GM12872 (cell line): Measurements from ENCODE around the gene LRGUK.

Source experiments
- TF ChIP-seq, protein P1 (sequence below): IDR thresholded peaks from 3 replicates; pipeline ENCODE4 v1.5.1; 2011; ENCODE audit warnings: low read depth, mild to moderate bottlenecking, low read length, moderate library complexity; ENCODE audit not compliant: insufficient read depth

LRGUK gene

GRCh38 chr7:134254311-134254710 is 127.2 kb downstream of the LRGUK start:
- TF ChIP-seq, protein P1, sequence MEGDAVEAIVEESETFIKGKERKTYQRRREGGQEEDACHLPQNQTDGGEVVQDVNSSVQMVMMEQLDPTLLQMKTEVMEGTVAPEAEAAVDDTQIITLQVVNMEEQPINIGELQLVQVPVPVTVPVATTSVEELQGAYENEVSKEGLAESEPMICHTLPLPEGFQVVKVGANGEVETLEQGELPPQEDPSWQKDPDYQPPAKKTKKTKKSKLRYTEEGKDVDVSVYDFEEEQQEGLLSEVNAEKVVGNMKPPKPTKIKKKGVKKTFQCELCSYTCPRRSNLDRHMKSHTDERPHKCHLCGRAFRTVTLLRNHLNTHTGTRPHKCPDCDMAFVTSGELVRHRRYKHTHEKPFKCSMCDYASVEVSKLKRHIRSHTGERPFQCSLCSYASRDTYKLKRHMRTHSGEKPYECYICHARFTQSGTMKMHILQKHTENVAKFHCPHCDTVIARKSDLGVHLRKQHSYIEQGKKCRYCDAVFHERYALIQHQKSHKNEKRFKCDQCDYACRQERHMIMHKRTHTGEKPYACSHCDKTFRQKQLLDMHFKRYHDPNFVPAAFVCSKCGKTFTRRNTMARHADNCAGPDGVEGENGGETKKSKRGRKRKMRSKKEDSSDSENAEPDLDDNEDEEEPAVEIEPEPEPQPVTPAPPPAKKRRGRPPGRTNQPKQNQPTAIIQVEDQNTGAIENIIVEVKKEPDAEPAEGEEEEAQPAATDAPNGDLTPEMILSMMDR = no peak

DNA sequence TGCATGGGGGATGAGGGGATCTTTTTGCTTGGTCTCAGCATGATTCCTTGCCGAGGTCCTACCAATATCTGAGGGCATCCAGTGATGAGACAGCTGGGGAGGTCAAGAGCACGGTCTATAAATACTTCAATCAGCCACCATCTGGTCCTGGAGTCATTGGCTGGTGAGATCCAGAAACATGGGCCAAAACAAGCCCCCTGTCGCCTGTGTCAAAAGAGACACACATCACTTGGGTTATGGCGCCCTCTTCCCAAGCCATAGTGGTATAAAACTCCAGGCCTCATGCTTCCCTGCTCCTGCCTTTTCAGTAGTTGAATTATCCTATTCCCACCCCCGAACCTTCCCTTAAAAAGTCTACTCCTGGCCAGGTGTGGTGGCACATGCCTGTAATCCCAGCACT is 128.7 kb downstream of the LRGUK start:
- TF ChIP-seq, protein P1 = no peak

GRCh38 chr7:134262322-134262721 is 135.2 kb downstream of the LRGUK start:
- TF ChIP-seq, protein P1 = no peak

DNA sequence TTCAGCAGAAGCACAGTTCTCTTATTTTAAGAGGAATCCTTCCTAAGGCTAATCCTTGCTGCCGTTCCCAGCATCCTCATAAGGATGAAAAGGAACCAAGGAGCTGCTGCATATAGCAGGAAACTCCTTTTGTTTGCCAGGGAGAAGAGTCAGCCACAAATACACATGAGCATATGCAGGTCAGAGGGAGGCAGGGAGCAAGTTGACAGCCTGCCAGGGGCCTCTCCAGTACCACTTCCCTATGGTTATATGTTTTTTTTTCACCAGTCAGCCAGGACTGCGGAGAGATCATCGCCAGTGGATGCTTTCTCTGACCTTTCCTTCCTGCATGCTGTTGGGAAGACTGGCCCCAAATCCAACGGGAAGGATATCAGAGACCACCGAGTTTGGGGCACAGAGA is 149.8 kb downstream of the LRGUK start:
- TF ChIP-seq, protein P1 = no peak

DNA sequence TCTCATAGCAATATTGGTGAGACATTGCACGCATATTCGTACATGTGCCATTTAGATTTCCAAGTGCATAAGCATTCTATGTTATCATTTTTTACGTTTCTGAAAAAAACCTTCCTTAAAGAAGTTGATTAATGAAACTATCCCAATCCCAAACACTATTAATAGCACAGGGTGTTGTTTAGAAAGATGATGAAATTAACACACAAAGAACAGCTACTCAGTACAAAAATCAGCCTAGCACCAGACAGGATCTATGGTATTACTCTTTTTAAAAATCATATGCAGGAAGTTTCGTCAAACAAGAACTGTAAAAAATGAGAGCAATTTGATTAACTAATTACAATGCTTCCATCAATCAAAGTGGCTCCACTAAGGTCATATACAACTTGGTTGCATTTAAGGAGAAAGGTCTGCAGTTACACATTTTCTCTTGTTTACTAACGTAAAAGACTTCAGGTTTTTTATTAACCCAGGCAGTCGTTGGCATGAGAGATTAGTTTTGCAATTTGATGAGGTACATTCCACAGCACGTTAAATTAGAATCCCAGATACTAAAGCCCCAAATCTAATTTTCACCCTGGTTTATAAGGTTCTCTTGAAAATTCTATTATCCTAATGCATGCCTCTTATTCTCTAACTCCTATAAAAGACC is 151.5 kb downstream of the LRGUK start:
- TF ChIP-seq, protein P1 = no peak

DNA sequence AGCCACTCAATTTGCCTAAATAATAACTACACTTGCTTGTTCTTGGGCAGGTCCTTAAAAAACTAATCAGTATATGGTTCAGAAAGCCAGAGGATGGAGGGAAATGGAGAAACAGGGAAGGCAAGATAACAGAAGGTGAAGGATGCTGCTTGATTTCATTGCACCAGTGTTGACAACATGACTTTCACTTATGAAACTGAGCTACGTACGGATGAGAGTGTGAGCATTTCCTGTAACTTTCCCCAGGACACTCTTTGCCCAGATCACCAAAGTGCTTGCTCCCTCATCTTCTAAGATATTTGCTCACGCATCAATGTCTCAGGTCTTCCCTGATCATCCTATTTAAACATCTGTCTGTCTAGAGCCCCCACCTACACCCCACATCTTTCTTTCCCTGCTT is 152.2 kb downstream of the LRGUK start:
- TF ChIP-seq, protein P1 = no peak

DNA sequence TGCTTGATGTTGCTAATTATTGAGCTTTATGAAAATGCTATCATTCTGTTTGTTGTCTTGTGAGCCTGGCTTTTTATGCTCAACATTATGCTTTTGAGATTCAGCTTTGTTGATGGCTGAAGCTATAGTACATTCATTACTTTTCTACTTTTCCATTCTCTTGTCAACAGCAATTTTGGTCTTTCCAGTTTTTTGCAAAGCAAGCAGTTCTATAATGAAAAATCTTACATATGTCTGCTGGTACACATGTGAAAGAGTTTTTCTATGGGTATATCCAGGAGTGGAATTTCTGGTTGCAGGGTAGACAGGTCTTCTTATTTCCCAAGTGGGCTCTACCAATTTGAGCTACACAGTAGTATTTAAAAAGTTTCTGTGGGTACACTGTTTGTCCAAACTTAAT is 152.8 kb downstream of the LRGUK start:
- TF ChIP-seq, protein P1 = no peak

GRCh38 chr7:134280508-134280907 is 153.4 kb downstream of the LRGUK start:
- TF ChIP-seq, protein P1 = no peak
